GM18499 (cell line): ENCODE measurements around the gene P2RY6.
"Not testable (repeated sequence)": the region's sequence is repeated elsewhere in the genome, so short reads cannot be mapped to it uniquely, and the experiment has no call there.

Experiments
- ATAC-seq: cut with Tn5 transposase; IDR thresholded peaks from one replicate; pipeline ENCODE4 v1.9.1; 2021; ENCODE audit warnings: moderate number of reproducible peaks; ENCODE audit not compliant: insufficient read depth, unreplicated experiment

The P2RY6 gene

DNA sequence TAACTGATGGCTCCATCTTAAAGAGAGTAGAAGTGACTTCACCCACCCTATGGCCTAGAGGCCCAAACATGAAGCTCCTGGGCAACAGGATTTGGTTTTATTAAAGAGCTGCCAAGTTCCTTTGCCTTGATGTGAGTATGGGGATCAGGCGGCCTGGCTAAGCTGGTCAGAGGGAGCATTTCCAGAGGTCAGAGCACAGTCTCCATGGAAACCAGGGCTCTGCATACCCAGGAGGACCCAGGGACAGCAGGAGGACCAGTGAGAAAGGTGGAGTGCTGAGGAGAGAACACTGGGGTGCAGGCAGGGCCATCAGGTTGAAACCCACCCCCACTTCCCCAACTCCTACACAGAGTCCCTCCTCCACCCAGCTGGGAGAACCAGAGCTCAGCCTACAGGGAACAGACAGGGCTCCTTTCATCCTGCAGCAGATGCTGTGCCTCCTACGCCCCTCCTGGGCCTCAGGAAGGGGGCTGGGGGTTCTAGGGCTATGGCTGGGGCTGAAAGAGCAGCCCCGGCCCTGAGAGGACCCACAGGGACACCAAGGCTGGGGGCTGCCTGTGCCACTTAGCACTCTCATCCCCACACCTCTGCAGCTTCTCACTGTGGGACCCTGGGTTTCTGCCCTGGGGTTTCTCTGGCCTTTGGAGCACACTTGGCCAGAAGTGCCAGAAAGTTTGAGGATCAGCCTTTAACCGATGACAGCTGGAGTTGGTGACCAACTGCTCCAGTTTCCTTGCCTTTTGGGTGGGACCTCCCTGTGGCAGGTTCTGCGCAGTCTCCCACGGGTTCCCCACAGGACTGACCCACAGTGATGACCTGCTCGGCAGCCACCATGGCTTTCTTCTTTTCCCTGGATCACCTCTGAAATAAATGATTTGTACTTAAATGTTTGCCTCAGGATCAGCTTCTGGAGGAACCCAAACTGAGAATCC is 13.8 kb upstream of the P2RY6 start:
- no peak for ATAC-seq

DNA sequence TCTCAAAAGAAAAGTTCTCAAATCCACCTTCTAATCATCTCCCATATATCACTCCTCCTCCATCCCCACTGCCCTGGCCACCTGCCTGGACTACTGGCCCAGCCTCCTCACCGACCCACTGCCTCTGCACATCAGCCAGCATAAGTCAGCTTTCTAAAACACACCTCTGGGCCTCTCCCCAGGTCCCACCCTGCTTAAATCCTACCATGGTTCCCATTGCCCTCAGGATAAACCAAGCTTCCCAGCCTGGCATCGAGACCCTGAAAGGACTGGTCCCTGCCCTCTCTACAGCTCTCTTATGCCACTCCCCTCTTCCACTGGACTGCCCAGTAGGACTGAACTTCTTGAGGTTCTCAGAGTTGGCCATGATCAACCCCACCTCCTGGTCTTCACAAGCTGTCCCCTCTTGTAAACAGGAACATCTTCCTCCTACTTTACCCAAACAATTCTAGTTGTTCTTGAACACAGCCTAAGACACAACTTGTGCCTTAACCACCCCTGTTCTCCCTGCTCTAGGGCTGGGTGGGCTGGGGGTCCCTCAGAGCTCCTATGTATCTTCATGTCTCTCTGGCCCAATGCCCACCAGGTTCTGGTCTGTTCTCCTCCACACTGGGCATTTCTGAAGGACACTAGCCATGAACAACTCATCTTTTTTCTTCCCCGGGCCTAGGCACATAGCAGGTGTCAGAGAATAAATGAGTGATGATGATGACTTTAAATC is 12.6 kb upstream of the P2RY6 start:
- ATAC-seq = no peak

DNA sequence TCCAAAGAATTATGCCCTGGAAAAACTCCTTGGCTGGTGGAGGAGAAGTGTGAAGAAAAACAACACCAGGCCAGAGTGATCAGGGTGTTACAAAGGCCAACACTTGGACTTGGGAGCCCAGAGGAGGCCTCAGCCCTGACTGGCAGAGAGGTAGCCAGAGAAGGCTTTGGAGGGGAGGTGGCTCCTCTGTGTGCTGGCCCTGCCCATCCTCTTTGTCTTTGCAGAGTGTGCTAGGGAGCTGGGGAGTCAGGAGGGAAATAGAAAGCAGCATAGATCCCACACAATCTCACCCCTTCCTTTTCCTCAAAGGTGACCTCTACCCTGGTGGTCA is 12.0 kb upstream of the P2RY6 start:
- no peak for ATAC-seq

DNA sequence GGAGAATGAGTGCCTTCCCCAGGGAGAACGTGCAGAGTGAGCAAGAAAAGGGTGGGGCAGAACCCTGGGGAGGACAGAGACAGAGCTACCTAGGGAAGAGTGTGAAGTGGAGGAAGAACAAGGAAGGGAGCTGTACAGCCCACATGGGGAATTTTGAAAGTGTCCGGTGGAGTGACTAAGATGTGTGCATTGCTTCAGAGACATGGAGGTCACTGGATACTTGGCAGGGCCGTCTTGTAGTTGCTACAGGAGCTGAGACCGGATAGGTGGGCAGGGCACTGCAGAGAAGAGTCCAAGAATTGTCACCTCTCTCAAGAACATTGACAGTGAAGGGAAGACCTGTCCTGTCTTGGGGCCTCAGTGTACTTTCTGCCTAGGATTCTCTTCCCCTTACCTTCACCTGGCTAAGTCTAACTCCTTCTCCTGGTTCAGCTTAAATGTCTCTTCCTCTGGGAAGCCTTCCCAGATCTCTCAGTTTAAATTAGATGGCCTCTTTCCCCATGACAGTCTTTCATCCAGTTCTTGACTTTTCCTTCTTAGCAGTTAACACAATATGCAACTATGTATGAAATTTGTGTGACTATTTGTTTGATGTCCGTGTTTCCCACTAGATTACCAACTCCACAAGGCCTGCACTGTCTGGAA is 9.2 kb upstream of the P2RY6 start:
- no peak for ATAC-seq

DNA sequence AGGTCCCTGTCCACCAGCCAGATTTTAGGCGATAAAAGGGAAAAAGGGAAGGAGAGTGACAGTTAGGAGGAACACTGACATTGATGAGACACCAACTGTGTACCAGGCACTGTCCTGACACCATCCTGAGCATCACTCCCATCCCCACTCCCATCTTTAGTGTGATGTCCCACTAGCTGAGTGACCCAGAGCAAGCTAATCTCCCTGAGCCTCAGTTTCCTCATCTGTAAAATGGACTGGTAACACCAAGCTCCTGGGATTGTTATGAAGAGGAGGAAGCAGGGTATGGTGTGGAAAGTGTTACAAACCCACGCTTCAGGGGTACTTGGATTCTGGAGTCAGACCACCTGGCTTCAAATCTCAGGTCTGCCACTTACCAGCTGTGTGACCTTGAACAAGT is 8.5 kb upstream of the P2RY6 start:
- no peak for ATAC-seq

DNA sequence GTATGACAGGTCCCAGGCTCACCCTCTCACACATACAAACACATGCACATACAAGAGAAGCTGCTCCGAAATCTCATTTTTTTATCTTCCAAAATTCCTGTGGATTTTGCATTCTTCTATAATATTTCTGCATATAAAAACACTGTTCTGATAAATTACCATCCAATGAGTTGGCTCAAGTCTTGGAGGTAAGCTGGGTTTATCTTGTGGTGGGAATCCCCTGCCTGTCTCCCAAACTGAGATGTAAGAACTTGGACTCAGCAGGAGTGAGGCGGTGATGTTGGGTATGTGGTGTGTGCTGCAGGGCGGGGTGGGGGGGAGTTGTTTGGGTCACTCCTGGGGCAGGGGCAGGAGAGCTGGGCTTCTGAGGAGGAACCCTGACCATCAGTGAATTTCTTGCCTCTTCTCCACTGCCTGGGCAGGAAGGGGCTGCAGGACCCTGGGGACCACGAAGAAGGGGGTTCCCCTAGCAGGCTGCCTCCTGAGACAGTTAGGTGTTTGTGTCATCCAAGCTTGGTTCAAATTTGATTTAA is 6.8 kb upstream of the P2RY6 start:
- no peak for ATAC-seq

DNA sequence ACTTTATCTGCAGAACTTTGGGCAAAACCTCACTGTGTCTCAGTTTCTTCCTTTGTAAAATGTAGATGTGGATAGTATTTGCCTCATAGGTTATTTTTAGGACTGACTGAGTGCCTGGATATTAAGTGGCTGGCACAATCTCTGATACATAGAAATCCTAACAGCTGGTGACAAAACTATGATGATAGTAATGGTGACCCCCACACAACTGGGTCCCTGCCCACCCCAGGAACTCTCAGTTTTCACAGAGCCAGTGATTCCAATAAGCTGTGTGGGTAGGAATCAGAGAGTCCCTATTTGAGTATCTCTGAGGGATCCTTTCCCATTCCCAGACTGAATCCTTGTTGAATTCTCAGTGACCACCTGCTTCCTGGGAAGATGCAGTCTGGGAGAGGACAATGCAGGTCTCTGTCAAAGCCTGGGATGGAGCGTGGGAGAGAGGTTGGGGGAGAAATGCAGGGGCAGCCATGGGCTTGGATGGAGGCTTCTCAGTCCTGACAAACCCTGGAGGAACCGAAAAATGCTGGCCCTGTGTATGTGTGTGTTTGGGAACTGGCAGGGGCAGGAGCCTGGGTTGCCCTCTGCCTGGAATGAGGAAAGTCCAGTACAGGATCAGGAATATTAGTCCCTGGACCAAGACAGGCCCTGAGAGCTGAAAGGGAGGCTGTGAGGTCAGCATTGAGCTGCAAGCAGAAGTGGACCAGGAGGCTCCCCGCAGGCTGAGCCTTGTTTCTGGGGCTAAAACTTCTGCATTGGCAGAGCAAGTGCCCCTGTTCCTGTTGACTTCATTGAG is 6.1 kb upstream of the P2RY6 start:
- no peak for ATAC-seq

DNA sequence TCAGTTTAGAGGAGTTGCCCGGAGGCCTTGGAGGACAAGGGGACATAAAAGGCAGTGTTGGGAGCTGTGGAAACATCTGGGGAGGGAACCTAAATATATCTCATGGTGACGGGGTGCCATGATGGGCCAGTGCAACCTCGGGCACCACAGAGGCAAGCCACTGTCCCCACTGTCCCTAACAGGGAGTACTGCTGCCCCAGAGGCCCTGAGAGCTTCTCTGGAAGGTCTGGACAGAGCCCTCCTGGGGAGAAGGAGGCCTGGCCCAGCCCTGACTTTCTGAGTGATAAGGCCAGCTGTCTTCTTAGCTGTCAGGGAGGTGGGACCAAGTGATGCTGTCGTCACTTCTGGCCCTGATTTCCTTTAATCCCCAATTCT is 5.5 kb upstream of the P2RY6 start:
- no peak for ATAC-seq

DNA sequence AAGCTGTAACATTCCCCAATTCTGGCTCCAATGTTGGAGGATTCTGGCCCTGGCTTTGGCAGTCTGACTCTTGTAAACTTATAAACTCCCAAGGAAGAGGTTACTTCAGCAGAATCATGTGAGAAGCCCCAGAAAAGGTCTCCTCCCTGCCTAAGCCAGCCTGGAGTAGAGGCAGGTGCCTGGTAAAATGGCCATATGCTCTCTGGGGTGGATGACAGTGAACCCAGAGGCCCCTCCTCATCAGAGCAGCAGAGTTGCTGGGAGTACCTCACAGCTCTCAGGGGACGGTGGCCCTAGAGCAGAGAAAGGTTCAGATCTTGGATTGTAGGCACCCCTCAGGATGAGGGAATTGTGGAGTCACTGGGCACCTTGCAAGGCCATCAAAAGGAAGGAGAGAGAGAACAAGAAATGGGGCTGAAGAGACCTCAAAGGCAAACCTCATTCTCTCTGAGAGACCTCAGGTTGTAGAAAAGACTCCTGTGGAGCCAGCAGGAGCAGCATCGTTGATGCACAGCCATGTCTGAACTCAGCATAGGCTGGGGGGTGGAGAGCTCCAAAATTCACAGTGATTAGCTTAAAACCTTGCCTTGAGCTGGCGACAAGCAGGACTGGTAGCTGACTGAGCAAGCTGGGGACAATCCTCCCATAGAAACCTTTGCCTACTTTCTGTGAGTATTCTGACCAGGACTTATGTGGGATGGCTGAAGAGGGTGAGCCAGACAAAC is 4.9 kb upstream of the P2RY6 start:
- no peak for ATAC-seq

DNA sequence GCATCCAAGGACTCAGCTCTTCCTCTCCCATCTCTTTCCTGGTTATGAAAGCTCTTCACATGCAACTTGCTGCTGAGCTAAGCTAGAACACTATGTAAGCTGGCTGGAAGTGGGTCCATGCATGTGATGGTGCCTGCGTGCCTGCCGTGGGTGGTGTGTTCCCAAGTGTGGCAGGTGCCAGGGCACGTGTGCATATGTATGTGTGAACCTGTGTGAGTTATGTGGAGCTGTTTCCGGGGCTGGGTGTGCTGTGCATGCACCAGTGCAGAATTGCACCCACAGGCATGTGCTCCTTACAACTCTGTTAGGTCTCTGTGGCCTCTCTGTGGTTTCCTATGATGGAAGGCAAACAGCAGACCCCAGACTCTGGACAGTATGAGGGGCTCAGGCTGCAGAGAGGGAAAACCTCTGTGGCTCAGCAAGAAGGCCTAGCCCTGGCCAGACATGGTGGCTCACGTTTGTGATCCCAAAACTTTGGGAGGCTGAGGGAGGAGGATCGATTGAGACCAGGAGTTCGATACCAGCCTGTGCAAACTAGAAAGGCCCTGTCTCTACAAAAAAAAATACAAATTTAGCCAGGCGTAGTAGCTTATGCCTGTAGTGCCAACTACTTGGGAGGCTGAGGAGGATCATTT is 4.1 kb upstream of the P2RY6 start:
- no peak for ATAC-seq

DNA sequence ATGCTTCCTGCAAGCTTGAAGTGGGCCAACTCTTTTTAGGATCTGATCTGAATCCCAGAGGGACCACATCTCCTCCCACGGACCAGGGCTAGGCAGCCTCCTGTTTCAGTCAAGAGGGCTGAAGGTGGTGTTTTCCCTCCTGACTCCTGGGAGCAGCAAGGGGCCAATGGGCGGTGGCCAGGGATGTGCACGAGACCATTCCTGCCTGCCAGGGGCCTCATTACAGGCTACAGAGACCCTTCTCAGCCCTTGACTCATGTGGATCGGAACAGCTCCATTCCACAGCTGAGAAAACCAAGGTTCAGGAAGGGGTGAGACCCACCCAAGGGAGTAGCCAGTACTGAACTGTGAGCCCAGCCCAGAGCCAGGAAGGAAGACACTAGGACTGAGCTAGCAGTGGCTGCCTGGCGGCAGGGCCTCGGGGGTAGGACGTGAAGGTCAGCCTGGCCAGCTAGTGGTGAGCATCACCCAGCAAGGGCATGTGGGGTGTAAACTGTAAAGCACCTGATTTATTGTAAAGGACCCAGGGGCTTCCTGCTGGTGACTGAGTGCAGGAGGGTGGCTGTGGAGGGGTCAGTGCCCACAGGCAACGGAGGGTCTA is 3.4 kb upstream of the P2RY6 start:
- no peak for ATAC-seq

DNA sequence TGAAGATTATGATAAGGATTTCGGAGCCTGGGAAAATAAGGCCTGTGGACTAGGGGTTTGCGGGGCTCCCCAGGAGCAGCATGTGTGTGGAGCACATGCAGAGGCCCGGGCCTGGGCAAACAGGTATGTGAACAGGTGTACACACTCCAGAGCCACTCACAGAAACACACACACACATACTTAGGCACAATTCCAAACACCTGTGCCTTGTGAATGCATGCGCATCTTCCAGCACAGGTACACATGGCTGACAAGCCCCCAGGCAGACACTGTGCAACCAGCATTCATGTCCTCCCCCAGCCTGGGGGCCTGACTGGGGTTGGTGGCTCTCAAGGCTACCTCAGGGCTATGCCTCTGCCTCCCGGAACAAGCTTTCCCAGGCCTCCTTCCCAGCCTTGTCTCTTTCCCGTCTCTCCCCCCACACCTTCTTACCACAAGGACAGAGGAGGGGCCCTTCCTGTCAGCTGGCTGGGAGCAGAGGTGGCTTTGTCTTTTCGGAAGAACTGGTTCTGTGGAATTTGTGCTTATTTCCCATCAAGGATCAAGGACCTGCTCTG is 2.6 kb upstream of the P2RY6 start:
- no peak for ATAC-seq

DNA sequence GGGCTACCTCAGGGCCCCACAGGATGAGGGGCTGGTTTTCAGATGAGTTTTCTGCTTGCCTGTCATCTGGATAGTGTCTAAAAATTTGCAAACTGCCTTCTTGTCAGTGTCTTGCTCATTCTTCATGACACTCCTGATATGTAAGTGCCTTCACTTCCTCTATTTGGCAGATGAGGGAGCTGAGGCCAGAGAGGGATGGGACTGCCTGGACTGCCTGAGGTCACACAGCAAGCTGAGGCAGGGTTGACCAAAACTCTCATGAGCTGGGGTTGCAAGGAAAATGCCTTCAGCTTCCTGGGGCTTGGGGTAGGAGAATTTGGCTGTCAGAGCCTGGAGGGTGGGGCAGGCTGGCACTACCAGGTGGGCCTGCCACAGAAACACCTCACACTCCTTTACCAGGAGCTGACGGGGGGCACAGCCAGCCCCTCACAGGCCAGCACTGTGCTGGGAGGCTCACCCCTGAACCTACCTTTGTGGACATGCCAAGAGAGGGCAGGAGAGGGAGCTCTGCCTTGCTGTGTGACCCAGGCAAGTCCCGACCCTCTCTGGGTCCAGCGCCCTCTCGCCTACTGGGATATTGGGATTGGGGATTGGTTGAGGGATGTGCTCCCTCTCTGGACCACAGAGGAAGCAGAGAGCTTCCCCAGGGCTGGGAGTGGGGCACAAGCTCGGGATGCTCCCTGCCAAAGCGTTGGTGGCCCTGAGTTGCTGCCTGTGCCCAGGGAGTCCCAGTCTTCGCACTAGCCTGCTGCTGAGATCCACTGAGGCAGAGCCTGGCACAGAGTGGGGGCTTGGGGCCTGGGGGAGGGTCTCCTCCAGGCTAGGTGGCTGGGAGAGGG is 1.9 kb upstream of the P2RY6 start:
- ATAC-seq = no peak

DNA sequence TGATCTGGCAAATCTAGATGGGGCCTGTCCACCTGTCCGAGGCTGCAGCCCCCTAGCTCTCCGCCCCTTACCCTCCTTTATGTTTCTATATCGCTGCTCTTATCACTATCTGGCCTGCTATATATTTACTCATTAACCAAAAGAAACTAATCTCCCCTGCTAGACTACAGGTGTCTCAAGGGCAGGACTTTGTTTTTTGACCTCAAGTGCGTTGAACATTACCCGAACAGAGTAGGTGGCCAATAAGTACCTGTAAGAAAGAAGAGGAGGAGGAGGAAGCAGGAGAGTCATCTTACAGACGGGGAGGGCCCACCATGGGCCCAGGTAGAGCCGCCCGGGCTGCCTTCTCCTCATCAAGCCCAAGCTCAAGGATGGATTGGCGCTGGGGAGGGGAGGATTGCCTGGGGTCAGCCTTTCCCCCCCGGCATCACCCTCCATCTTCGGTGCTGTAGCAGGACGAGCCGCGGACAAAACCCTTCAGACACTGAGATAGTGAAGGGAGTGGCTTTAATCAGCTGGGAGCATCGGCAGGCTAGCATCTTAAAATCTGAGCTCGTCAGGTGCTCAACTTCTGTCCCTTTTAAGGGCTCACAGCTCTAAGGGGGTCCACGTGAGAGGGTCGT is 1.2 kb upstream of the P2RY6 start:
- ATAC-seq = no peak

DNA sequence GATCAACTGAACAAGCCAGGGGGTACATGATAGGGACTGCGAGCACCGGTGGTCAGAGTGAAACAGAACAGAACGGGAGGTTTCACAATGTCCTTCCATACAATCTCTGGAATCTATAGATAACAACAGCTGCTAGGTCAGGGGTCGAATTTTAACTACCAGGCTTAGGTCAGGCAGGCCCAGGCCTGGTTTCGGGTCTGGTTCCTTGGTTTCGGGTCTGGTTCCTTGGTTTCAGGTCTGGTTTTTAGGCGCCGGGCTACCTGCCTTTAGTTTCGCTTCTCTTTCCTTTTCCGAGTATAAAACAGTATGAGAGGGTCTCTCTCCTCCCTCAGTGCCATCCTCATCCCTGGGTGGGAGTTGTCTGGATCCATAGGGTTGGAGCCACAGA is 666 bp upstream of the P2RY6 start:
- ATAC-seq = not testable (repeated sequence)

DNA sequence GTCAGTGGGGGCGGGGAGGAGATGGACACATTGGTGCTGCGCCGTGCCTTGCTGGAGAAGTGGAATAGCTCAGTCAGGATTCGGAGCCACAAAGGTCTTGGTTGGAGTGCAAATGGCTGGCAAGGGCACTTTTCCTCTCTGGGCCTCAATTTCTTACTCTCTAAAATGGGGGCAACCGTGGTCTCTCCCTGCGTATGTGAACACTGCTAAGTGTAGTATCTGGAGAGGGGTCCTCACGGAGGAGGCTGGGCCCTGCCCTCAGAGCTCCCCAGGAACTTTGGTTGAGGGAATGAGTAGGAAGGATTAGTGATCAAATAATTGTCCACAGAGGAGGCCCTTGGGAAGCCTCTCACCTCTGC is 521 bp downstream of the P2RY6 start:
- ATAC-seq = no peak

DNA sequence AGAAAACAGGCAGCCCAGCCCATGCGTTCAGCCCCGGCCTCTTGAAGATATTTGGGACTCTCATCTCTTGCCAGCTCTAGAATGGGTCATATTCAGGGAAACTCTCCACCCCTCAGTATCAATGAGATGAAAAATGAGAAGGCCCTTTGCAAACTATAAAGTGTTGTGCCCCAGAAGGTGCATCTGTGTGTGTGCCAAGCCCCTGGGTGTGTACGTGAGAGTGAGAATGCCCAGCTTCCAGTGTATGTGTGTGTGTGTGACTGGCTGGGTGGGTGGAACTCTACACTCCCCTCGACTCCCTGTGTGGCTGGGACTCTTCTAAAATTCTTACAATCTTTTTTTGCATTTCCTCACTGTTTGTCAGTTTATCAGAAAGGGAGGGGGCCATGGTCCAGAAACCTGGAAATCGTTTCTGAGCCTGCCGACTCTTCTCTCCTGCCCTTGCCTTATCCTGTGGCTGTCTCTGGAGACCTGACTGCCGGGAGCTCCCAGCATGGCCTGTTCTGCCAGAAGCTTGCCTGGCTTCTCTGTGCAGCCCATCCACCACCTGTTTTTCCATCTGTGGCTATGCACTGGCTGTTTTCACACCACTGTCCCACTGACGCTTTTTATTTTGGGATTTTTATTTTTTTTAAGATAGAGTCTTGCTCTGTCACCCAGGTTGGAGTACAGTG is 1.2 kb downstream of the P2RY6 start:
- no peak for ATAC-seq
